Large intestine (tissue), 3 donors: ENCODE data around the gene CLIC4. TPM values are rescaled to one million over a fixed set of nuclear protein-coding genes. Genes with fewer than 3 reads are reported as not detected.

Source experiments
- DNase-seq, 2 donors: peaks; one replicate each; pipeline versions ENCODE4 v3.0.0 to v3.0.0-alpha.2; 2013
- H3K27ac ChIP-seq: one replicate; pipeline ENCODE4 v1.5.1; 2013; ENCODE audit warnings: low read length
- H3K27me3 ChIP-seq: 2 replicates; pipeline ENCODE4 v1.6.1; 2013; ENCODE audit warnings: low read length; ENCODE audit not compliant: control insufficient read depth, insufficient read depth
- H3K36me3 ChIP-seq: 2 replicates; pipeline ENCODE4 v1.6.1; 2013; ENCODE audit warnings: low read length; ENCODE audit not compliant: control insufficient read depth, insufficient read depth
- H3K4me1 ChIP-seq: one replicate; pipeline ENCODE4 v1.6.1; 2013; ENCODE audit warnings: low read length; ENCODE audit not compliant: control insufficient read depth, insufficient read depth
- H3K4me3 ChIP-seq: one replicate; pipeline ENCODE4 v1.5.1; 2013; ENCODE audit warnings: low read length
- H3K9me3 ChIP-seq: one replicate; pipeline ENCODE4 v1.6.1; 2013; ENCODE audit warnings: mild to moderate bottlenecking, low read depth, low read length, moderate library complexity; ENCODE audit not compliant: control insufficient read depth
- WGBS: methylation state at CpG from one replicate; pipeline ENCODE4 v1.1.5; 2013; ENCODE audit warnings: low lambda C conversion rate; ENCODE audit not compliant: insufficient coverage; 5-methylcytosine and 5-hydroxymethylcytosine counted together
- polyA plus RNA-seq: library from polyadenylated mRNA; unstranded; fragments of 120-200 nt; gene quantifications from one replicate; pipeline ENCODE4 v1.2.1, GENCODE V29; 2013

CLIC4 gene
- polyA plus RNA-seq, 1 donor, result 70.3 TPM

- peaks cover 36% of the 10 kb centered on the region for H3K4me1 ChIP-seq
- no peaks in the 10 kb centered on the region for H3K36me3 ChIP-seq
- no peaks in the 10 kb centered on the region for H3K27me3 ChIP-seq
- H3K27ac ChIP-seq, result no peak overlapping the region
- DNase-seq, result no peak
- peaks cover 6% of the 10 kb centered on the region for H3K9me3 ChIP-seq
- H3K4me3 ChIP-seq, result no peak overlapping the region
- no CpG with 5 or more reads among the region's 1 CpG for WGBS
Measured at GRCh38 chr1:24892188-24893153, 147.2 kb downstream of the CLIC4 start.

- Histone ChIP-seq H3K27me3 (no peaks in the 10 kb centered on the region), H3K27ac (no peak overlapping the region), H3K9me3 (peaks cover 6% of the 10 kb centered on the region), H3K36me3 (no peaks in the 10 kb centered on the region), H3K4me1 (peaks cover 42% of the 10 kb centered on the region), H3K4me3 (no peak overlapping the region)
- DNase-seq, result peak in 1 of 2 donors; percentile 43
- no CpG with 5 or more reads among the region's 3 CpGs for WGBS
Measured at GRCh38 chr1:24893431-24893830, 148.2 kb downstream of the CLIC4 start.

Other genes with a start within 250 kb of the CLIC4 start
- gene RCAN3, start 242.6 kb upstream of the CLIC4 start, polyA plus RNA-seq, result 10.1 TPM
- 10.9 TPM for gene NCMAP, start 189.4 kb upstream of the CLIC4 start, polyA plus RNA-seq
- gene SRRM1, start 102.1 kb upstream of the CLIC4 start, polyA plus RNA-seq, result 123 TPM
- 4.8 TPM for gene RUNX3, start 184.8 kb downstream of the CLIC4 start, polyA plus RNA-seq